Brain microvascular endothelial cell (primary cell): ENCODE measurements around the gene DBNDD2.

Experiments used
- DNase-seq: peaks from one replicate; pipeline ENCODE4 v3.0.0-alpha.2; 2020
- H3K27ac ChIP-seq: fragments of 250-450 bp; sonication (Bioruptor Pico); 2 replicates; pipeline ENCODE4 v1.5.1; 2020; ENCODE audit warnings: mild to moderate bottlenecking, moderate library complexity
- H3K27me3 ChIP-seq: fragments of 250-450 bp; sonication (Bioruptor Pico); replicated peaks from 2 replicates; pipeline ENCODE4 v1.5.1; 2020; ENCODE audit warnings: mild to moderate bottlenecking
- H3K36me3 ChIP-seq: fragments of 250-450 bp; sonication (Bioruptor Pico); replicated peaks from 2 replicates; pipeline ENCODE4 v1.5.1; 2020; ENCODE audit warnings: mild to moderate bottlenecking
- H3K4me3 ChIP-seq: 2 replicates; pipeline ENCODE4 v1.5.1; 2011; ENCODE audit warnings: low read depth, mild to moderate bottlenecking, control low read depth, low read length, moderate library complexity
- in situ Hi-C: cut with HindIII; loops from 2 replicates; pipeline ENCODE4 v1.10.0; 2017; ENCODE audit warnings: low sequenced_read_pairs, low pct_ligation_motif_present
- TF ChIP-seq, protein P1 (sequence below): IDR thresholded peaks from 2 replicates; pipeline ENCODE4 v1.5.1; 2011; ENCODE audit warnings: low read depth, mild to moderate bottlenecking, moderate library complexity, low read length, control low read depth, inconsistent platforms; ENCODE audit errors: missing control alignments

DBNDD2 gene

DNA sequence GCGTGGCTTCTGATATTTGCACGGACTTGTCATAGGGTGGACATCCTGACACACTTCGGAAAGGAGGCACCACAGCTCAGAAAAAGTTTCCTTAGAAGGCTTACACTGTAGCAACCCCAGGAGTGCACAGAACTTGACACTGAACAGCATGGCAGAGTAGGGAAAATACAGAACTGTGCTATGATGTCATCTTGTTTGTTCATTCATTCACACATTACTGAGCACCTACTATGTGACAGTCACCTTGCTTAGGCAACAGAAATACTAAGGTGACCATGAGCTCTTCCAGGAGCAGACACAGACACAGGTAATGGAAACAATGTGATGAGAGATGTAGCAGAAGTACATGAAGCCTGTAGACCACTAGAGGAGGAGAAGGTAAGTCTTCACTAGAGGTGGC, 5.4 kb downstream of the DBNDD2 start:
- in situ Hi-C loops: no loop called here
- peaks cover 3% of the 10 kb centered on the region for H3K36me3 ChIP-seq
- H3K4me3 ChIP-seq: no peak overlapping the region
- H3K27me3 ChIP-seq: no peaks in the 10 kb centered on the region
- H3K27ac ChIP-seq: no peak overlapping the region
- TF ChIP-seq, protein P1, sequence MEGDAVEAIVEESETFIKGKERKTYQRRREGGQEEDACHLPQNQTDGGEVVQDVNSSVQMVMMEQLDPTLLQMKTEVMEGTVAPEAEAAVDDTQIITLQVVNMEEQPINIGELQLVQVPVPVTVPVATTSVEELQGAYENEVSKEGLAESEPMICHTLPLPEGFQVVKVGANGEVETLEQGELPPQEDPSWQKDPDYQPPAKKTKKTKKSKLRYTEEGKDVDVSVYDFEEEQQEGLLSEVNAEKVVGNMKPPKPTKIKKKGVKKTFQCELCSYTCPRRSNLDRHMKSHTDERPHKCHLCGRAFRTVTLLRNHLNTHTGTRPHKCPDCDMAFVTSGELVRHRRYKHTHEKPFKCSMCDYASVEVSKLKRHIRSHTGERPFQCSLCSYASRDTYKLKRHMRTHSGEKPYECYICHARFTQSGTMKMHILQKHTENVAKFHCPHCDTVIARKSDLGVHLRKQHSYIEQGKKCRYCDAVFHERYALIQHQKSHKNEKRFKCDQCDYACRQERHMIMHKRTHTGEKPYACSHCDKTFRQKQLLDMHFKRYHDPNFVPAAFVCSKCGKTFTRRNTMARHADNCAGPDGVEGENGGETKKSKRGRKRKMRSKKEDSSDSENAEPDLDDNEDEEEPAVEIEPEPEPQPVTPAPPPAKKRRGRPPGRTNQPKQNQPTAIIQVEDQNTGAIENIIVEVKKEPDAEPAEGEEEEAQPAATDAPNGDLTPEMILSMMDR: no peak
- no peak for DNase-seq

DNA sequence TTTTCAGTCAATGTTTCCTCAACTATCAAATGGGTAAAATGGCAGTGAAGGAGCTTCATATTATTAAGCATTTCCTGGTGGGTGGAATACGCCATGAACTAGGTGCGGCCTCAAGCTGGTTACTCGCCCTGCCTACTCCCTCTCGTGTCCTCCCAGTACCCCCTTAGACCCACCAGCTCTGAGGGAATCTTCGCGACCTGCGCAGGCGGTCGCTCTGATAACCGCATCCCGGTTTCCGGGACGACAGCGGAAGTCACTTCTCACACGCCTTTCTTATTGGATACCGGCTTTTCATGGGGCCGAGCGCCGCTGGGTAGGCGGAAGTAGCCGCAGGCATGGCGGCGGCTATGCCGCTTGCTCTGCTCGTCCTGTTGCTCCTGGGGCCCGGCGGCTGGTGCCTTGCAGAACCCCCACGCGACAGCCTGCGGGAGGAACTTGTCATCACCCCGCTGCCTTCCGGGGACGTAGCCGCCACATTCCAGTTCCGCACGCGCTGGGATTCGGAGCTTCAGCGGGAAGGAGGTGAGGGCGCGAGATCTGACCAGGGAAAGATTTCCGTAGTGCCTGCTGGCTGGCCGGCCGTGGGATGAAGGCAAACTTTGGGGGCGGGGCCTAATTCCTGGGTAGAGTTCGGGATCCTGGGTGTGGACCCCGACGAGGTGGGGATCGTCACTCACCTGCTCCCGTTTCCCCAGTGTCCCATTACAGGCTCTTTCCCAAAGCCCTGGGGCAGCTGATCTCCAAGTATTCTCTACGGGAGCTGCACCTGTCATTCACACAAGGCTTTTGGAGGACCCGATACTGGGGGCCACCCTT, 7.9 kb downstream of the DBNDD2 start, which contains the start of gene PIGT:
Gene PIGT, plus strand, starts transcription at position 320 of the 816 bp plus-strand sequence. Its CDS starts 16 bp downstream, at position 336.
- DNase-seq: peak; percentile 76
- Histone ChIP-seq H3K4me3 (peak within 1 kb of the TSS; percentile 95), H3K27ac (peak within 1 kb of the TSS; percentile 66), H3K36me3 (peaks cover 14% of the 10 kb centered on the region), H3K27me3 (no peaks in the 10 kb centered on the region)
- in situ Hi-C loops: no loop called here
- TF ChIP-seq, protein P1: no peak

- peaks cover 22% of the 10 kb centered on the region for H3K36me3 ChIP-seq
- no peaks in the 10 kb centered on the region for H3K27me3 ChIP-seq
- no peak for DNase-seq
- TF ChIP-seq, protein P1: no peak
- in situ Hi-C loops: no loop called here
- peak overlapping the region; percentile 95 for H3K4me3 ChIP-seq
- no peak overlapping the region for H3K27ac ChIP-seq
Observed at GRCh38 chr20:45416917-45417316, 8.8 kb downstream of the DBNDD2 start.

DNA sequence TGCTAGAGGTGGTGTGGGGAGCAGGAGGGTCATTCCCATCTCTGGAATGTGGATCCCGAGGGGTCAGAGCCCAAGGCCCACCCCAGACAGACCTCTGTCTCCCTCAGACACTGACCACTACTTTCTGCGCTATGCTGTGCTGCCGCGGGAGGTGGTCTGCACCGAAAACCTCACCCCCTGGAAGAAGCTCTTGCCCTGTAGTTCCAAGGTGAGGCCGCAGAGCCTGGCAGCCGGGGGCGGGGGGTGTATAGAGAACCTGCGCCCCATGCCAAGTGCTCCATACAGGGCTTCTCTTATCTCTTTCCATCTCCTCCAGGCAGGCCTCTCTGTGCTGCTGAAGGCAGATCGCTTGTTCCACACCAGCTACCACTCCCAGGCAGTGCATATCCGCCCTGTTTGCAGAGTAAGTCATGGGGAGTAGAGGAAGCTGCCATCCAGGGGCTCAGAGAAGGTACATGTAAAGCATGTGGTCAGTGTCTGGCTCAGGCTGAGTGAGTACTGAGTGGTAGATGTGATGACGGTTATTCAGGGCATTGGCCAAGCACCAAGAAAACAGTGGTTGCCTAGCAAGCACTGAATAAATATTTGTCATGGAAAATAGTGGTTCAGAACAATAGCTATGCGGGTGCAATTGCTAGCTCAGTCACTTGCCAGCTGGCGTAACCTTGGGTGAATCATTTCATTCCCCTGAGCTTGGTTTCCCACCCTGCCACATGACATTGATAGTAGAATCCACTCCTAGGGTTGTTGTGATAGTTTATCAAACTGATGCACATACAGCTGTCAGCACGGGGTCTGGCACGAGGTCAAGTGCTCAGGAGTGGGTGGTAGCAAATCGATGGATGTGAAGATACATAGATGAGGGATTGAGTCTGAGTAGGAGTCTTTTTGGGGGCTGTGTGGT, 11.4 kb downstream of the DBNDD2 start:
- no peaks in the 10 kb centered on the region for H3K27me3 ChIP-seq
- TF ChIP-seq, protein P1: peak; percentile 10
- peak overlapping the region; percentile 90 for H3K27ac ChIP-seq
- H3K36me3 ChIP-seq: peaks cover 22% of the 10 kb centered on the region
- in situ Hi-C loops: no loop called here
- H3K4me3 ChIP-seq: no peak overlapping the region
- DNase-seq: peak; percentile 98

DNA sequence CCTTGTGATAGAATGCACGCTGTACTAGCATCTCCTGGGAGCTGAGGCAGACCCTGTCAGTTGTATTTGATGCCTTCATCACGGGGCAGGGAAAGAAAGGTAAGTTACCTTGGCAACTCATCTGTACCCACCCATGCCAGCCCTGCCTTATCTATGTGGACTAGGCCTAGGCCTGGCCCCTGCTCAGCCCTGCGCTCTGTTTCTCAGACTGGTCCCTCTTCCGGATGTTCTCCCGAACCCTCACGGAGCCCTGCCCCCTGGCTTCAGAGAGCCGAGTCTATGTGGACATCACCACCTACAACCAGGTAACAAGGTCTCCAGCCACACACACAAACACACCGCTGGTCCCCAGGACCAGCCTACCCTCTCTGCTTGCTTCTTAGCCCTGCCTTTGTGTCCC, 12.0 kb downstream of the DBNDD2 start:
- DNase-seq: no peak
- in situ Hi-C loops: no loop called here
- H3K27ac ChIP-seq: peak overlapping the region; percentile 66
- peaks cover 22% of the 10 kb centered on the region for H3K36me3 ChIP-seq
- TF ChIP-seq, protein P1: no peak
- no peaks in the 10 kb centered on the region for H3K27me3 ChIP-seq
- no peak overlapping the region for H3K4me3 ChIP-seq
